ENCODE results near the gene MCF2L. TPM values are rescaled to one million over a fixed set of nuclear protein-coding genes. Genes with fewer than 3 reads are reported as not detected.

Gene MCF2L
- polyA plus RNA-seq, 2 of the 4 experiments (the other 2 are of a cell fraction): 0.36 to 0.92 TPM

DNA sequence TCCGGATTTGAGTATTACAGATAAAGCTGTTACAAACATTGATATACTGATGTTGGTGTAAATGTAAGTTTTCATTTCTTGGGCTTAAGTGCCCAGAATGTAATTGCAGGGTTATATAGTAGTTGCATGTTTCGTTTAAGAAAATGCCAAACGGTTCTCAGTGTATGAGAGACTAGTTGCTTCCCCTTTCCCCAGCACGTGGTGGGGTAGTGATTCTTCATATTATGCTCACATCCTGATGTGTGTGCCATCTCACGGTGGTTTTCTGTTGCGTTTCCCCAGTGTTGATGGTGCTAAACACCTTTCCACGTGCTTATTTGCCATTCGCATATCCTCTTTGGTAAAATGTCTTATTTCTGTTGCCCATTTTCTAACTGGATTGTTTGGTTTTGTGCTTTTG lies 101.8 kb downstream of the MCF2L start:
- ATAC-seq: no peak
- no peak for DNase-seq (ENCODE audit: low read depth in 1 of 2, low spot score in 1 of 2)
- no peaks in the 10 kb centered on the region for H3K9me3 ChIP-seq
- no peak overlapping the region for H3K4me2 ChIP-seq
- no peak for TF ChIP-seq USF2 (IDR thresholded peaks at IDR 0.05)
- no peak for TF ChIP-seq ZNF302 (CRISPR knock-in tag; IDR thresholded peaks at IDR 0.05)
- TF ChIP-seq BCL3 (IDR thresholded peaks at IDR 0.05): no peak
- TF ChIP-seq NR3C1 (IDR thresholded peaks at IDR 0.05): no peak
- TF ChIP-seq SREBF2 (IDR thresholded peaks at IDR 0.05): no peak
- TF ChIP-seq NFE2L2 (conservative IDR thresholded peaks at IDR 0.05; ENCODE audit: low read length): no peak
- no peak for TF ChIP-seq ELK1 (IDR thresholded peaks at IDR 0.05; ENCODE audit: low read depth, low read length)
- no peak for TF ChIP-seq RARB (CRISPR knock-in tag; IDR thresholded peaks at IDR 0.05)
- no peak for TF ChIP-seq MAZ (IDR thresholded peaks at IDR 0.05; ENCODE audit: borderline replicate concordance, low read depth, low read length)
- TF ChIP-seq RAD21 (conservative IDR thresholded peaks at IDR 0.05 in 1 of 2, IDR thresholded peaks at IDR 0.05 in 1 of 2): no peak
- no peak for TF ChIP-seq HOXB13 (CRISPR knock-in tag; IDR thresholded peaks at IDR 0.05; ENCODE audit: low read depth)
- no peak for TF ChIP-seq E2F6 (IDR thresholded peaks at IDR 0.05; ENCODE audit: borderline replicate concordance, low read depth)
- TF ChIP-seq, protein P1, sequence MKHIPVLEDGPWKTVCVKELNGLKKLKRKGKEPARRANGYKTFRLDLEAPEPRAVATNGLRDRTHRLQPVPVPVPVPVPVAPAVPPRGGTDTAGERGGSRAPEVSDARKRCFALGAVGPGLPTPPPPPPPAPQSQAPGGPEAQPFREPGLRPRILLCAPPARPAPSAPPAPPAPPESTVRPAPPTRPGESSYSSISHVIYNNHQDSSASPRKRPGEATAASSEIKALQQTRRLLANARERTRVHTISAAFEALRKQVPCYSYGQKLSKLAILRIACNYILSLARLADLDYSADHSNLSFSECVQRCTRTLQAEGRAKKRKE (CRISPR knock-in tag; IDR thresholded peaks at IDR 0.05; ENCODE audit: low read depth): no peak
- no peak for TF ChIP-seq TFCP2L1 (CRISPR knock-in tag; IDR thresholded peaks at IDR 0.05)
- no peak for TF ChIP-seq EHMT2 (IDR thresholded peaks at IDR 0.05; ENCODE audit: low read depth)
- TF ChIP-seq KDM5A (IDR thresholded peaks at IDR 0.05): no peak
- TF ChIP-seq PHF8 (IDR thresholded peaks at IDR 0.05; ENCODE audit: borderline replicate concordance, low read depth): no peak
- no peak for TF ChIP-seq HEYL (CRISPR knock-in tag; IDR thresholded peaks at IDR 0.05)
- TF ChIP-seq MYC (IDR thresholded peaks at IDR 0.05; ENCODE audit: borderline replicate concordance, low read length): no peak
- 61% methylated on average over 8 of the region's 8 CpGs for WGBS (ENCODE audit: missing lambda C conversion rate)
- no peak overlapping the region for H3K27ac ChIP-seq
- ChIA-PET CTCF (no interaction called here), POLR2A (no interaction called here)
- FAIRE-seq: no peak
- H3K4me3 ChIP-seq: no peak overlapping the region
- no peaks in the 10 kb centered on the region for H3K4me1 ChIP-seq

GRCh38 chr13:113072376-113072775 lies 103.4 kb downstream of the MCF2L start:
- Histone ChIP-seq H3K9me3 (no peaks in the 10 kb centered on the region), H3K4me1 (no peaks in the 10 kb centered on the region), H3K27ac (no peak overlapping the region), H3K4me2 (no peak overlapping the region), H3K4me3 (no peak overlapping the region)
- TF ChIP-seq RARB (CRISPR knock-in tag; IDR thresholded peaks at IDR 0.05) (no peak), RAD21 (conservative IDR thresholded peaks at IDR 0.05 in 1 of 2, IDR thresholded peaks at IDR 0.05 in 1 of 2) (no peak)
- FAIRE-seq (no peak), DNase-seq (ENCODE audit: low read depth in 1 of 2, low spot score in 1 of 2) (no peak), ATAC-seq (no peak)
- ChIA-PET CTCF (interaction anchor here (0.6 kb wide), 1 partner anchor 882 kb away, joined by 3 read pairs; no protein-coding TSS in a partner anchor), POLR2A (no interaction called here)
- 68% methylated on average over 3 of the region's 3 CpGs for WGBS (ENCODE audit: missing lambda C conversion rate)

GRCh38 chr13:113073942-113074341 lies 104.9 kb downstream of the MCF2L start:
- WGBS (ENCODE audit: missing lambda C conversion rate): 87% methylated on average over 11 of the region's 11 CpGs

More at GRCh38 chr13:113073942-113074341, 104.9 kb downstream of the MCF2L start:
- no peak for DNase-seq (ENCODE audit: low read depth in 1 of 2, low spot score in 1 of 2)
- no peak for TF ChIP-seq BHLHE40 (IDR thresholded peaks at IDR 0.05; ENCODE audit: low read depth, low read length)
- TF ChIP-seq HOXA7 (CRISPR knock-in tag; IDR thresholded peaks at IDR 0.05): no peak
- TF ChIP-seq FOSB (CRISPR knock-in tag; IDR thresholded peaks at IDR 0.05): no peak
- TF ChIP-seq, protein P2, sequence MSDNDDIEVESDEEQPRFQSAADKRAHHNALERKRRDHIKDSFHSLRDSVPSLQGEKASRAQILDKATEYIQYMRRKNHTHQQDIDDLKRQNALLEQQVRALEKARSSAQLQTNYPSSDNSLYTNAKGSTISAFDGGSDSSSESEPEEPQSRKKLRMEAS (IDR thresholded peaks at IDR 0.05): no peak
- Histone ChIP-seq H3K4me2 (no peak overlapping the region), H3K4me3 (no peak overlapping the region), H3K27ac (no peak overlapping the region), H3K9me3 (no peaks in the 10 kb centered on the region), H3K4me1 (no peaks in the 10 kb centered on the region)
- ChIA-PET POLR2A (no interaction called here), CTCF (no interaction called here)
- ATAC-seq: no peak
- FAIRE-seq: no peak

All from A549 (cell line).